ENCODE measurements around the gene PCIF1.
"Not testable (repeated sequence)": the region's sequence is repeated elsewhere in the genome, so short reads cannot be mapped to it uniquely, and the experiment has no call there.

The PCIF1 gene

GRCh38 chr20:45947110-45947866 is 12.8 kb downstream of the PCIF1 start:
- no peak for DNase-seq (ENCODE audit: low spot score)

GRCh38 chr20:45948261-45948733 is 13.8 kb downstream of the PCIF1 start:
- DNase-seq (ENCODE audit: low spot score) = no peak

- no peak for DNase-seq (ENCODE audit: low spot score)
These were observed 14.5 kb downstream of the PCIF1 start for GRCh38 chr20:45948742-45949541.

GRCh38 chr20:45949542-45950329 is 15.3 kb downstream of the PCIF1 start:
- no peak for DNase-seq (ENCODE audit: low spot score)

GRCh38 chr20:45950330-45950646 is 15.8 kb downstream of the PCIF1 start:
- no peak for DNase-seq (ENCODE audit: low spot score)

GRCh38 chr20:45951925-45952834 is 17.7 kb downstream of the PCIF1 start:
- DNase-seq (ENCODE audit: low spot score) = no peak

- DNase-seq (ENCODE audit: low spot score) = no peak
These were observed 18.4 kb downstream of the PCIF1 start for GRCh38 chr20:45952861-45953260.

GRCh38 chr20:45953672-45954071 is 19.2 kb downstream of the PCIF1 start:
- DNase-seq (ENCODE audit: low spot score) = no peak

- not testable (repeated sequence) for DNase-seq (ENCODE audit: low spot score)
These were observed 21.8 kb downstream of the PCIF1 start for GRCh38 chr20:45956326-45956725.

GRCh38 chr20:45957021-45957941 is 22.8 kb downstream of the PCIF1 start:
- no peak for DNase-seq (ENCODE audit: low spot score)

GRCh38 chr20:45958593-45958992 is 24.1 kb downstream of the PCIF1 start:
- DNase-seq (ENCODE audit: low spot score) = no peak

- no peak for DNase-seq (ENCODE audit: low spot score)
These were observed 24.6 kb downstream of the PCIF1 start for GRCh38 chr20:45959126-45959525.

GRCh38 chr20:45959956-45960630 is 25.6 kb downstream of the PCIF1 start:
- no peak for DNase-seq (ENCODE audit: low spot score)

GRCh38 chr20:45962031-45962755 is 27.7 kb downstream of the PCIF1 start:
- DNase-seq (ENCODE audit: low spot score) = no peak

GRCh38 chr20:45963059-45964005 is 28.8 kb downstream of the PCIF1 start:
- DNase-seq (ENCODE audit: low spot score) = no peak

- DNase-seq (ENCODE audit: low spot score) = no peak
These were observed 29.5 kb downstream of the PCIF1 start for GRCh38 chr20:45964006-45964400.

GRCh38 chr20:45965169-45966002 is 30.9 kb downstream of the PCIF1 start:
- no peak for DNase-seq (ENCODE audit: low spot score)
